ENCODE data around the gene POLR2L.

POLR2L gene

GRCh38 chr11:808427-809286 lies 33.7 kb downstream of the POLR2L start:
- peak; percentile 56 for DNase-seq

GRCh38 chr11:804599-804964 lies 37.7 kb downstream of the POLR2L start:
- DNase-seq = no peak

- no peak for DNase-seq
Measured at GRCh38 chr11:803770-804598, 38.3 kb downstream of the POLR2L start.

DNA sequence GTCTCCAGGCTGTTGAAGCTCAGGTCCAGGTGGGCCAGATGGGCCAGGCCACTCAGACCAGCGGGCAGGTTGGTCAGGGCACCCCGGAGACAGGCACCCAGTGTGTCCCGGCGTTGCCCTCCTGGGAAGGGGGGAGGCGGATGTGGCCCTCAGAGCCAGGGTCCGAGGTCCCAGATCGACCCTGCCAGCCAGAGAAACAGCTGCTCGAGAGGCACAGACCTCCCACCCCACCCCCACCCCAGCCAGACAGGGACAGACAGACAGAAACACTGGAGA lies 38.9 kb downstream of the POLR2L start:
- DNase-seq = no peak

DNA sequence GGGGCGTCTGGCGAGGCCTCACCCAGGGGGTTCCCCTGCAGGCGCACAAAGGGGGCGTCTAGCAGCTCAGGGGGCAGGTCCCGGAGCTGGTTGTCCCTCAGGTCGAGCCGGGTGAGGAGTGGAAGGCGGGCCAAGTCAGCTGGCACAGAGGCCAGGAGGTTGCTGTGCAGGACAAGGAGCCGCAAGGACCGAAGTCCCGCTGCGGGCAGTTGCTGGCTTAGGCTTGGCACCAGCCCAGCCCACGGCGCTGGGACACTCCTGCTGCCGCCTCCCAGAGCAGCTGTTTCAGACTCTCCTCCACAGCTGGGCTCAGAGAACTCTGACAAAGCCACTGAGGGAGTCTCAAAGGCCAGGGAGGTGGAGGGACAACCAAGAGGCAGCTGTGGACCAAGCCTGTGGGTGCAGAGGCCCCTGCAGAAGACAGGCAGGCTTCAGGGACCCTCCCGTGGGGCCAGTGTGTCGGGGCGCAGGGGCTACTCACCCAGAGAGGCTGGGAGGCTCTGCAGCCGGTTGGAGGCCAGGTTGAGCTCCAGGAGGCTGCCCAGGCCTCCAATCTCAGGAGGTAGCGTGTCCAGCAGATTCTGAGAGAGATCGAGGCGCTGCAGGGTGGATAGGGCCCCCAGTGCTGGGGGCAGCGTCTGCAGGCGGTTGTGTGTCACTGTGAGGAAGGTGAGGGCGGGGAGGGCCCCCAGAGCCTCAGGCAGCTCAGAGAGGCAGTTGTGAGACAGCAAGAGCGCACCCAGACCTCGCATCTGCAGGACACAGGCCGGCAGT lies 39.4 kb downstream of the POLR2L start:
- no peak for DNase-seq

DNA sequence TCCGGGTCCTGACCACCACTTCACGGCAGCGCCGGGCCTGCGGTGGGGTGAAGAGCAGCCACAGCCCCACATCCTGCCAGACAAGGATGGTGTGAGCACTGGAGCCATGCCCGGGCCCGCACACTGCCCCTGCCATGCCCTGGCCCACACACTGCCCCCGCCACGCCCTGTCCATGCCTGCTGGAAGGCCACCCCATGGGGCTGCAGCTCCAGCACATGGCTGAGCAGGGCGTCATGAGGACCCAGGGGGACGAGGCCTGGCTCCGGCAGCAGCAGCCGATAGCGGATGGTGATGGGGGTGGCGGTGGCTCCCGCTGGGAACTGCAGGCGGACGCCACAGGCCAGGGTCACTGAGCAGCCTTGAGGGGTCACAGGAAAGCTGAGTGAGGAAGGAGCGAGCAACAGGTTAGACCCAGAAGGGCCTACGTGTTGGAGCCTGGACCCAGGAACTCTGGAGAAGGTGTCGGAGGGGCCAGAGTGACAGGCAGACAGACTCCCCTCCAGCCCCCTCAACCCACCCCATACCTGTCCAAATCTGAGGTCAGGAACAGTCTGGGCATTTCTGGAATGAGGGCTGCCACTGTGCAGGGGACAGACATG lies 40.2 kb downstream of the POLR2L start:
- no peak for DNase-seq

DNA sequence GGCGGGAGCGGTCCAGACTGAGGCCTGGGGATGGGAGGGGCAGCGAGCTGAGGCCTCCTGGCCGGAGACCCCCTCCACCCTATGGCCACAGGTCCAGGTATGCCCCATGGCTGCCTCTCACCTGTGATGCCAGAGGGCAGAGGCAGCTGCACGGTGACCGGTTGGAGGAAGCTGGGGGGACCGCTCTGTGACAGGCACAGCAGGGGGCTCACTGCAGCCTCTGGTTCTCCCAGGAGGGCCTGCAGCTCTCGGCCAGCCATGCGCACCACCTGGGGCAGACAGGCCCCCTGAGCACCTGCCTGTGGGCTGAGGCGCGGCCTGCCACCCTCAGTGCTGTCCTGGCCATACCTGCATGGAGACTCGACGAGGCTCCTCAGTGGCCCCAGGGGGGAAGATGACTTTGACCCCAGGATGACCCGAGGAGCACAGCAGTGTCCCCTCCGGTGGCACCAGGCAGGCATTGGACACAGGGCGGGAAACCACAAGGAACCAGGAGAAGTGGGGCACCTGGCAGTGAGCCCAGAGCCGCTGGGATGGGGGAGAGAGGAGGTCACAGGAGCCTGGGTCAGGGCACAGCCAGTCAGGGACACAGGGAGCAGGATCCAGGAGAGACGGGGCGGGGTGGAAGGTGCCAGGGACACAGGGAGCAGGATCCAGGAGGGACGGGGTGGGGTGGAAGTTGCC lies 41.1 kb downstream of the POLR2L start:
- no peak for DNase-seq

DNA sequence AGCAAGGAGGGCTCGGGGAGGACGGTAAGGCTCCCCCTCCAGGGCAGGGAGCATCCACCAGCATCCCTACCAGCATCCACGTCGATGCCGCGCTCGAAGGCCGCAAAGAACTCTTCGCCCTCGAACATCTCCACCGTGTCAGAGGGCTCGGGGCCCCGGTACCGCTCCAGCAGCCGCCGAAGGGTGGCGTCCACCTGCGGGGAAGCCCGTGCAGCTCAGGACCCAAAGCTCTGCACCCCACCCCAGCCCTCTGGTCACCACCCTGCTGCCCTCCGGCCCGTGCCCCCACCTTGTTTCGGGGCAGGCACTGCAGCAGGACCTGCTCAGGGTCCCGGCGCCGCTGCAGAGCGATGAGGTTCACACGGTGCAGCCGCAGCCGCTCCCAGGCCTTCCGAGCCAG lies 41.9 kb downstream of the POLR2L start:
- DNase-seq = no peak

GRCh38 chr11:799641-800316 lies 42.5 kb downstream of the POLR2L start:
- DNase-seq = no peak

- DNase-seq = peak; percentile 92
Measured at GRCh38 chr11:798093-798713, 44.1 kb downstream of the POLR2L start, which contains the start of gene SLC25A22. TSS of gene SLC25A22 (minus strand) at chr11:798281. CDS start at chr11:795006, 3,275 bp downstream.

GRCh38 chr11:797296-798092 lies 44.8 kb downstream of the POLR2L start:
- DNase-seq = peak; percentile 90

GRCh38 chr11:796565-797295 lies 45.6 kb downstream of the POLR2L start:
- no peak for DNase-seq

- DNase-seq = peak; percentile 94
Measured at GRCh38 chr11:795634-796564, 46.4 kb downstream of the POLR2L start.

GRCh38 chr11:794766-795633 lies 47.3 kb downstream of the POLR2L start:
- DNase-seq = no peak

DNA sequence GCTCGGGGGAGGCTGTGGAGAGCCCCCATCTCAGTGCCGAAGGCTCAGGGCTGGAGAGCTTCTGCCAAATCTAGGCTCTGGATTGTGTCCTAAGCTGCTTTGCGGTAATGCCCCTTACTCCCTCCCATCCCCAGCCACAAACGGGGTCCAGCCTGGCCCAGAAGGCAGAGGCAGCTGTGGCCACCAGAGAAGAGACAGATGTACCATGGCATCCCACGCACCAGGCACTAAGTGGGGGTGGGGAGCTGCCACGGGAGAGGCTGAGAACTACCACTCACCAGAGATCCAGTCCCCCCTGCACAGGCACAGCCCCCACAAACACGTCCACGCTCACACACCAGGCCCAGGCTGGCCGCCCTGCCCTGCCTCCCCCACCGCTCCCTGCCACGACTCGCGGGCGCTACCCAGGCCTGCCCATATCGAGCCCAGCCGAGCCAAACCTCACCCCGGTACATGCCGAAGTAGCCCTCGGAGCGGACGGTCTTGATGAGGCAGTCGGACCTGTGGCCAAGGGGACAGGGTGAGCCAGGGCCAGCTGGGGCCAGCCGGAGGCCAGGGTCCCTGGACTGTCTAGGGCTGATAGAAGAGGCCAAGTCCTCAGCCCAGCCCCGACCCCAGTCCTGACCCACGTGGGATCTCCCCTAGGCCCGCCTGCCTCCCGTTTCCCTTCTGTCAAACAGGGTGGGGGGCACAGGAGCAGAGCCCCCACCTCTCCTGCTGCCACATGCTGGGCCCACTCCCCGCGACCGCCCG lies 48.1 kb downstream of the POLR2L start:
- DNase-seq = no peak

- no peak for DNase-seq
Measured at GRCh38 chr11:793556-793955, 48.8 kb downstream of the POLR2L start.

DNA sequence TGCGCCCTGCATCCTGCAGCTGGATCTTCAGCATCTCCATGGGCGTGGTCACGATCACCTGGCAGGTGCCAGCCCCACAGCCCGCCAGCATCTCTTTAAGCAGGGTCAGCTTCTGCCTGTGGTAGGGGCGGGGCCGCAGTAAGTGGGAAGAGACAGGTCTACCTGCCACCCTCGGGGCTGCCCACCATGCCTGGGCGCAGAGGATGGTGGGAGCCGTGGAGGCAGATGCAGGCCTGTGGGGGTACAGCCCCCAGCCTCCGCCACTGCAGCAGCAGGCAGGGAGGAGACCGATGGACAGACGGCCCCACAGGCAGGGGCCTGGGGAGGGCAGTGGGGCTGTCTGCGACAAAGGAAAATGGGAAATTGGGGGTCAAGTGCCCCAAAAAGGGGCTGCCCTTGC lies 49.5 kb downstream of the POLR2L start:
- DNase-seq = no peak
